GM10847 (cell line): ENCODE measurements around the gene NUDT21.

ENCODE experiments used
- POLR2A ChIP-seq: IDR thresholded peaks from 2 replicates; pipeline ENCODE4 v1.6.1; 2011; ENCODE audit not compliant: insufficient read length; ENCODE audit errors: extremely low read depth

Gene NUDT21

DNA sequence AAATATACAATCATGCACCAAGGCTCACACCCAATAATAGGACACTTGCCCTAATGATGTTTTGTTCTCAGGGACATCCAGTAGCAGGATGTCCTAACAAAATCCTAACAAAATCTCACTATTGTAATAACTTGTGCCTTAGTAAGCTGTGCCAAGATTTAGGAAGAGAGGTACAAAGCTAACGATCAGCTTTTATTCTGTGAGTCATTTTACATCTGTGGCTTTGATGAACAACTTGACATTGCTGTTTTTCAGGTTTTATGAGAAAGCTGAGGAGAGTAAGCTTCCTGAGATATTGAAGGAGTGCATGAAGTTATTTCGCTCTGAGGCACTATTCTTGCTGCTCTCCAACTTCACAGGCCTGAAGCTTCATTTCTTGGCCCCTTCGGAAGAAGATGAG lies 19.1 kb upstream of the NUDT21 start:
- TF ChIP-seq POLR2A = no peak

DNA sequence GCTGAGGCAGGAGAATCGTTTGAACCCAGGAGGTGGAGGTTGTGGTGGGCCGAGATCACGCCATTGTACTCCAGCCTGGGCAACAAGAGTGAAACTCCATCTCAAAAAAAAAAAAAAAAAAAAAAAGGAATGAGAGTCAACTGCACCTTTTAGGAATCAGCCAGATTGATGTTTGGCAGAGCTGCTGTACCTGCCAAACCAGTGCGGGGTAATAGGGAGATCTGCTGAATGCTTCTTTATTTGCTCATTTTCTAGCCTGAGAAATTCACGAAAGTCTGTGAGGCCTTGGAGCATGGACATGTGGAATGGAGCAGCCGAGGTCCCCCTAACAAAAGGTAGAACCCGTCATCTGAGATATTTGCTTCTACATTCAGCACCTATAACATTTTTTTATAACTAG lies 18.6 kb upstream of the NUDT21 start:
- no peak for TF ChIP-seq POLR2A

DNA sequence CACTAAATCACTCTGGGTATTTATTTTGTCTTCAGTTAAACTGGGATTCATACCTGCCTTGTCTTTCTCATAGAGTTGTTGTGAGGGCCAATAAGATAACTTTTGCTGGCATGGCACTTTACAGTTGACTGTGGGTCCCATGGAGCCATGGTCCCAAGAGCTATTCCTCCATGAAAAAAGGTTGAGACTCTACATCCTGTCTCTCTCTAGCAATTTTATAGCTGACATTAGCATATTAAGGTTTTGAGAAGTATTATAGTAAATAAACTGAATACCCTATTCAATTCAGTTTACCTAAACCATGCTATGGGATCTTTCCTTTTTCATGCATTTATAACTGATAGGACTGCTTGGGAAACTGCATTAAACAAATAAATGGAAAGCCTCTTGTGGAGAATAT lies 17.7 kb upstream of the NUDT21 start:
- no peak for TF ChIP-seq POLR2A

DNA sequence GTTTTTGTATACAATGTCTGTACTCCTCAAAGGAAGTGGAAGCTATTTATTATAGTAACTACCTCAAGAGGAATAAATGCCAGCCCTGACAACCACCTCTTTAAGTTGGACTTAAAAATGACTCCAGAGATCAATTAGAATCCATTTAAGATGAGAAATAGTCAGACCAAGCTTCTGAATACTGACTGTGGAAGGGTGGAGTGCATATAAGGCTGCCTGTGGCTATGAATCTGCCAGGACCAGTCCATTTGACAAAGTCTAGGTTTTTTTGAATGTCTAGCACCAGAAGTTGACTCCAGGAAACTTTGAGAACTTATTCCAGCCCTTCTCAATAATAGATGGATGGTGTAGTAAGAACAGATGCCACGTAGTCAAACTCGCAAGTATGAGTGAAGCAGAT lies 15.2 kb upstream of the NUDT21 start:
- TF ChIP-seq POLR2A = no peak

DNA sequence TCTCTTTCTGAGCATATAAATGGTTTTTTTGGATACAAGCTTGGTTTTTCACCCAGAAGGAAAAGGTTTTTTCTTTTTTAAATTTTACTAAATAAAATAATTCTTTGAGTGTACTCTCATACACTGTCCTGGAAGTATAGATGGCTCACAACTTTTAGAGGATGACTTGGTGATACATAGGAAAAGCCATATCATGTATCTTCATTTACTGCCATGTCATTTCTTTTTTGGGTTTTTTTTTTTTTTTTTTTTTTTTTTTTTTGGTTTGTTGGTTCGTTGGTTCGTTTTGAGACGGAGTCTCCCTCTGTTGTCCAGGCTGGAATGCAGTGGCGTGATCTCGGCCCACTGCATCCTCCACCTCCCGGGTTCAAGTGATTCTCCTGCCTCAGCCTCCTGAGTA lies 12.0 kb upstream of the NUDT21 start:
- no peak for TF ChIP-seq POLR2A

GRCh38 chr16:56462064-56462796 lies 11.1 kb upstream of the NUDT21 start:
- no peak for TF ChIP-seq POLR2A

- TF ChIP-seq POLR2A = no peak
These were observed 9.0 kb upstream of the NUDT21 start for GRCh38 chr16:56460101-56460500.

- TF ChIP-seq POLR2A = no peak
These were observed 6.9 kb upstream of the NUDT21 start for GRCh38 chr16:56457927-56458470.

GRCh38 chr16:56451753-56452689 lies 889 bp upstream of the NUDT21 start:
- no peak for TF ChIP-seq POLR2A

DNA sequence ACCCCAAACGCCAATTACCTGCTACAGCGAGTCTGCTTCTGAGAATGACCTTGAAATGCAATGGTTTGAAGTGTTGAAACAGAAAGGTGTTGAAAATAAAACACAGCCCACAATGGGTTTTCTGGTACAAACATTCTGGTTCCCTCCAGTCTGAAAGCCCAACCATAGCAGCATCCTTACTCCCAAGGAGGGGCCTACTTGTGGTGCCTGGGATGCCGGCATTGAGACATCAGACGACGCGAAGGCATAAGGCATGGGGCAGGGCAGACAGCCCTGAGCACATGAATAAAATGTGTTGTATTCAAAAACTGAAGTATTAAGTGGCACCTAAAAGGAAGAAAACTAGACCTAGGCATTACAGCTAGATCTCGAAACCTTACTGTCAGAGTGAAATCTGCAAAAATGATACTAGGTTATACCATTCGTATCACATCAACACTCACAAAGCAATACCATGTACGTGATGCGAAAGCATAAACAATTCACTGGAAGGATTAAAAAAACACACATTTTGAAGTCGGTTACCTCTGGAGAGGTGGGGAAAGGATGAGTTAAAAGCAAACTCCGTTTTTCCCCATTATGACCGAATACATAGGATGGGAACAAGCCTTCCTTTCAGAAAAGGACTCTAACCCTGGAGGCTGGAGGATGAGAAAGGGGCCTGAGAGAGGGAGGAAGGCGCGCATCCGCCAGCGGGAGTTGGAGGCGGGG lies 702 bp downstream of the NUDT21 start:
- no peak for TF ChIP-seq POLR2A

GRCh38 chr16:56448005-56448404 lies 3.1 kb downstream of the NUDT21 start:
- no peak for TF ChIP-seq POLR2A

DNA sequence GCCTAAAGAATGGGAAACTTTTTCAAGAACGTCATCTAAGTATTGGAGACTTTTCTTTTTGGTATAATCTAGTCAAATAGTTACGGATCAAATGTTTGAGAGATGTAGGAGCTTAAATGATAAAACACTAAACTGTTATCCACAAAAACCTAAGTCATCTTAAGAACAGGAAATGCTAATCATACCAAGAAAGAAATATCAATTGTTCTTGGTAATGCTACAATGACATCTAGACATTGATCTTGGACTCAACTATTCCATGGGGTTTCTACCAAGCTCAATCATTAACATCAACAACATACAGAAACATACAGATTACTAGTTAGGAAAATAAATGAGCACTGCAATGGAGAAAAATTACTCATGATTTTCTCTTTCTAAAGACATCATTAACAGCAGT lies 3.8 kb downstream of the NUDT21 start:
- no peak for TF ChIP-seq POLR2A

GRCh38 chr16:56438038-56438437 lies 13.1 kb downstream of the NUDT21 start:
- no peak for TF ChIP-seq POLR2A

DNA sequence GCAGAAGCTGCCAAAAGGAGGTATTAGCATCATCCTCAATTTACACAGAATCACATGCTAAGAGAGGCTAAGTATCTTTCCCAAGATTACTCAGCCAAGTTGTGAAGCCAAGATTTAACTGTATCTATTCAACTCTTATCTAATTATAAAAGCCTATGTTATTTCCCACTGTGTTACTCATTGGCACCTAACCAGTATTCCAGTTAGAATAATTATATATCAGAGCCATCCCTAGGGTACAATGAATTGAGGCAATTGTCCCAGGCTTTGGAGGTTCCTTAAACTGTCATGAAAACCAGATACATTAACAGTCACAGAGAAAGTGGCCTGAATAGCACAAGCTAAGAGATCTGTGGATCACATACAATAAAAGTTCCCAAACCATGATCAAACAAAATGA lies 14.9 kb downstream of the NUDT21 start:
- TF ChIP-seq POLR2A = no peak

DNA sequence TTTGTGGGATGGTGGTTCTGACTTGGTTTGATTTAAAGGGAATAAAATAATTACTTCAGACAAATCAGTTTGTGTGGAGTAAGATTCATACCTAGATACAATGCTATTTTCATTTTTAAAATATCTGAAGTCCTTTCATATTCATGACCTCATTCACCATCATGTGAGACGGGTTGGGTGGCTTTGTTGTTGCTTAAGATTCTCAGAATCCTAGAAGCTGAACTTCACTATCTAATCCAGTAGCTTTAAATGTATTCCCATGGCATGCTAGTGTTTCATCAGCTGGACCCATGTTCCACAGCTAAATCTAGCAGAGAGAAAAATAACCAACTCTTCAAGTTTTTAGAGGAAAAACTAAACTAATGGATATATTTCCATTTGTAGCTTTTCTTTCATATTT lies 23.0 kb downstream of the NUDT21 start:
- TF ChIP-seq POLR2A = no peak
